H9 (cell line): ENCODE measurements around the gene TGFA. TPM values are rescaled to one million over a fixed set of nuclear protein-coding genes. Genes with fewer than 3 reads are reported as not detected.

Experiments
- DNase-seq: peaks from one replicate; pipeline ENCODE4 v3.0.0-alpha.2; 2017
- H2AFZ ChIP-seq: one replicate; pipeline ENCODE4 v1.6.1; 2013; ENCODE audit warnings: mild to moderate bottlenecking, low read length, control low read depth, moderate library complexity
- H2AK5ac ChIP-seq: 2 replicates; pipeline ENCODE4 v1.6.1; 2013; ENCODE audit warnings: low read length, control low read depth, mixed read lengths; ENCODE audit not compliant: insufficient read length
- H2BK120ac ChIP-seq: one replicate; pipeline ENCODE4 v1.6.1; 2013; ENCODE audit warnings: low read depth, mild to moderate bottlenecking, low read length, control low read depth, inconsistent platforms; ENCODE audit not compliant: poor library complexity, severe bottlenecking
- H2BK12ac ChIP-seq: 2 replicates; pipeline ENCODE4 v1.6.1; 2013; ENCODE audit warnings: low read length, control low read depth, mixed read lengths, low read depth; ENCODE audit not compliant: insufficient read length
- H2BK15ac ChIP-seq: 2 replicates; pipeline ENCODE4 v1.6.1; 2013; ENCODE audit warnings: low read depth, low read length, control low read depth
- H2BK20ac ChIP-seq: one replicate; pipeline ENCODE4 v1.6.1; 2013; ENCODE audit warnings: low read depth, mild to moderate bottlenecking, low read length, control low read depth, inconsistent platforms; ENCODE audit not compliant: poor library complexity, severe bottlenecking
- H2BK5ac ChIP-seq: 2 replicates; pipeline ENCODE4 v1.6.1; 2013; ENCODE audit warnings: low read length, control low read depth, mixed read lengths; ENCODE audit not compliant: insufficient read length
- H3K14ac ChIP-seq: 2 replicates; pipeline ENCODE4 v1.6.1; 2013; ENCODE audit warnings: low read length, control low read depth; ENCODE audit not compliant: insufficient read depth
- H3K18ac ChIP-seq: 2 replicates; pipeline ENCODE4 v1.6.1; 2013; ENCODE audit warnings: low read depth, mild to moderate bottlenecking, mixed read lengths, low read length, control low read depth; ENCODE audit not compliant: insufficient read length
- H3K23ac ChIP-seq: 2 replicates; pipeline ENCODE4 v1.6.1; 2013; ENCODE audit warnings: low read length, control low read depth, mixed read lengths, low read depth; ENCODE audit not compliant: insufficient read length
- H3K23me2 ChIP-seq: 2 replicates; pipeline ENCODE4 v1.6.1; 2013; ENCODE audit warnings: low read depth, mild to moderate bottlenecking, mixed read lengths, low read length, control low read depth; ENCODE audit not compliant: insufficient read length, poor library complexity, severe bottlenecking
- H3K27ac ChIP-seq: 2 replicates; pipeline ENCODE4 v1.5.1; 2013; ENCODE audit warnings: low read length, control low read depth, mixed read lengths, low read depth; ENCODE audit not compliant: insufficient read length
- H3K27me3 ChIP-seq: 2 replicates; pipeline ENCODE4 v1.6.1; 2013; ENCODE audit warnings: low read length, control low read depth, inconsistent platforms; ENCODE audit not compliant: insufficient read depth
- H3K4ac ChIP-seq: 2 replicates; pipeline ENCODE4 v1.6.1; 2013; ENCODE audit warnings: low read depth, mild to moderate bottlenecking, control low read depth, inconsistent platforms, low read length, moderate library complexity
- H3K4me1 ChIP-seq: 2 replicates; pipeline ENCODE4 v1.6.1; 2013; ENCODE audit warnings: low read length, control low read depth, inconsistent platforms; ENCODE audit not compliant: insufficient read depth
- H3K4me2 ChIP-seq: 2 replicates; pipeline ENCODE4 v1.6.1; 2013; ENCODE audit warnings: low read length, control low read depth, mixed read lengths; ENCODE audit not compliant: insufficient read length, insufficient read depth
- H3K56ac ChIP-seq: 2 replicates; pipeline ENCODE4 v1.6.1; 2013; ENCODE audit warnings: low read depth, mild to moderate bottlenecking, mixed read lengths, low read length, control low read depth; ENCODE audit not compliant: insufficient read length
- H3K79me1 ChIP-seq: 2 replicates; pipeline ENCODE4 v1.6.1; 2013; ENCODE audit warnings: low read depth, mild to moderate bottlenecking, moderate library complexity, low read length, control low read depth, inconsistent platforms; ENCODE audit not compliant: insufficient read depth, poor library complexity, severe bottlenecking
- H3K79me2 ChIP-seq: 2 replicates; pipeline ENCODE4 v1.6.1; 2013; ENCODE audit warnings: low read length, control low read depth, inconsistent platforms; ENCODE audit not compliant: insufficient read depth
- H3K9ac ChIP-seq: 2 replicates; pipeline ENCODE4 v1.6.1; 2013; ENCODE audit warnings: low read length, control low read depth, mixed read lengths; ENCODE audit not compliant: insufficient read length; ENCODE audit errors: extremely low read depth
- H3K9me3 ChIP-seq: one replicate; pipeline ENCODE4 v1.6.1; 2013; ENCODE audit warnings: low read depth, low read length, inconsistent platforms; ENCODE audit not compliant: control insufficient read depth
- H3T11ph ChIP-seq: one replicate; pipeline ENCODE4 v1.6.1; 2013; ENCODE audit warnings: mild to moderate bottlenecking, low read length, control low read depth, inconsistent platforms
- H4K20me1 ChIP-seq: one replicate; pipeline ENCODE4 v1.6.1; 2013; ENCODE audit not compliant: control insufficient read depth, insufficient read length, insufficient read depth
- H4K5ac ChIP-seq: 2 replicates; pipeline ENCODE4 v1.6.1; 2013; ENCODE audit warnings: low read depth, mild to moderate bottlenecking, mixed read lengths, low read length, control low read depth; ENCODE audit not compliant: insufficient read length
- H4K8ac ChIP-seq: replicated peaks from 2 replicates; pipeline ENCODE4 v1.6.1; 2013; ENCODE audit warnings: low read length, control low read depth, mixed read lengths, low read depth; ENCODE audit not compliant: insufficient read length
- H4K91ac ChIP-seq: 2 replicates; pipeline ENCODE4 v1.6.1; 2013; ENCODE audit warnings: low read depth, mild to moderate bottlenecking, moderate library complexity, mixed read lengths, low read length, control low read depth; ENCODE audit not compliant: insufficient read length
- H3K27ac Mint-ChIP-seq, 3 experiments: 2 replicates in 2 of 3; 3 replicates in 1 of 3; pipeline ENCODE4 v1.8.0; 2020 to 2021; ENCODE audit warnings: mixed read lengths in 3 of 3, mild to moderate bottlenecking in 1 of 3, moderate library complexity in 1 of 3
- H3K27me3 Mint-ChIP-seq: 2 replicates; pipeline ENCODE4 v1.8.0; 2021; ENCODE audit warnings: low read depth, mild to moderate bottlenecking, moderate library complexity, mixed read lengths
- H3K36me3 Mint-ChIP-seq, 3 experiments: 2 replicates in 2 of 3; 3 replicates in 1 of 3; pipeline ENCODE4 v1.8.0; 2020 to 2021; ENCODE audit warnings: low read depth in 3 of 3, mixed read lengths in 3 of 3; ENCODE audit not compliant: insufficient read depth in 1 of 3
- H3K4me1 Mint-ChIP-seq, 2 experiments: 2 replicates each; pipeline ENCODE4 v1.8.0; 2020; ENCODE audit warnings: mixed read lengths in 2 of 2
- H3K4me3 Mint-ChIP-seq, 2 experiments: 2 replicates in 1 of 2; 3 replicates in 1 of 2; pipeline ENCODE4 v1.8.0; 2020 to 2021; ENCODE audit warnings: mild to moderate bottlenecking in 2 of 2, mixed read lengths in 2 of 2, moderate library complexity in 1 of 2
- H3K9me3 Mint-ChIP-seq, 2 experiments: 2 replicates in 1 of 2; 3 replicates in 1 of 2; pipeline ENCODE4 v1.8.0; 2020; ENCODE audit warnings: mild to moderate bottlenecking in 2 of 2, mixed read lengths in 2 of 2, moderate library complexity in 1 of 2
- WGBS: extraction: QIAGEN DNeasy Blood & Tissue Kit; methylation state at CpG from one replicate; pipeline ENCODE4 v1.1.7; 2013; ENCODE audit warnings: missing lambda C conversion rate, low lambda C conversion rate, mixed read lengths; ENCODE audit not compliant: insufficient read length; ENCODE audit errors: extremely low coverage; 5-methylcytosine and 5-hydroxymethylcytosine counted together
- total RNA-seq: library from RNA; stranded (reverse); gene quantifications from 2 replicates; pipeline ENCODE4 v1.2.1, GENCODE V29; 2021
- TF ChIP-seq, protein P1 (sequence below): fragments of 200-600 bp; sonication (generic); conservative IDR thresholded peaks from 3 replicates; pipeline ENCODE4 v1.8.0; 2021; ENCODE audit warnings: antibody characterized with exemption, mild to moderate bottlenecking

Gene TGFA
- total RNA-seq, 1 experiment from 2014 or later = 3.3 TPM

DNA sequence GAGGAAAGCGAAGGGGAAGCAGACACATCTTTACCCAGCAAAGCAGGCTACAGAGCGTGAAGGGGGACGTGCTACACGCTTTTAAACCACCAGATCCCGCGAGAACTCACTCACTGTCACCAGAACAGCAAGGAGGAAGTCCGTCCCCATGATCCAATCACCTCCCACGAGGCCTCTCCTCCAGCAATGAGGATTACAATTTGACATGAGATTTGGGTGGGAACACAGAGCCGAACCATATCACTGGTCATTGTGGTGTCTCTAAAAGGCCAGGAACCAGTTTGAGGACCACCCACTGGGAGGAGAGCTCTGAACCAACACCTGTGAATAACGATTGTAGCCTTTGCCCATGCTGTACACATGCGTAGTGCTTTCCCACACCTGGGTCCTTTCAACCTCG lies 135.1 kb downstream of the TGFA start:
- H3K18ac ChIP-seq = no peak overlapping the region
- no peak overlapping the region for H3K23ac ChIP-seq
- no peak overlapping the region for H2AFZ ChIP-seq
- H3K79me2 ChIP-seq = no peaks in the 10 kb centered on the region
- no peak overlapping the region for H2BK120ac ChIP-seq
- no peak overlapping the region for H2BK5ac ChIP-seq
- H2BK15ac ChIP-seq = no peak overlapping the region
- Mint-ChIP-seq H3K9me3 (no peaks in the 10 kb centered on the region), H3K36me3 (no peaks in the 10 kb centered on the region), H3K27me3 (peaks cover under 1% of the 10 kb centered on the region), H3K4me1 (peaks cover 7 to 9% of the 10 kb centered on the region in 2 experiments), H3K27ac (no peak overlapping the region; a peak in 1 of 7 replicates), H3K4me3 (no peak overlapping the region)
- H2AK5ac ChIP-seq = no peak overlapping the region
- no peaks in the 10 kb centered on the region for H3K27me3 ChIP-seq
- H4K5ac ChIP-seq = no peak overlapping the region
- no peak overlapping the region for H3K4ac ChIP-seq
- H3K14ac ChIP-seq = no peak overlapping the region
- H3K4me1 ChIP-seq = no peaks in the 10 kb centered on the region
- no peaks in the 10 kb centered on the region for H3K9me3 ChIP-seq
- no peak overlapping the region for H3K27ac ChIP-seq
- no peak overlapping the region for H3K4me2 ChIP-seq
- H3K79me1 ChIP-seq = no peaks in the 10 kb centered on the region
- H2BK12ac ChIP-seq = no peak overlapping the region
- WGBS = no CpG with 5 or more reads among the region's 12 CpGs
- no peak overlapping the region for H3K56ac ChIP-seq
- H4K20me1 ChIP-seq = no peaks in the 10 kb centered on the region
- no peak overlapping the region for H3T11ph ChIP-seq
- no peaks in the 10 kb centered on the region for H3K23me2 ChIP-seq
- no peak overlapping the region for H4K91ac ChIP-seq
- no peak overlapping the region for H2BK20ac ChIP-seq
- no peak overlapping the region for H3K9ac ChIP-seq
- H4K8ac ChIP-seq = no peak overlapping the region
- no peak for DNase-seq
- TF ChIP-seq, protein P1, sequence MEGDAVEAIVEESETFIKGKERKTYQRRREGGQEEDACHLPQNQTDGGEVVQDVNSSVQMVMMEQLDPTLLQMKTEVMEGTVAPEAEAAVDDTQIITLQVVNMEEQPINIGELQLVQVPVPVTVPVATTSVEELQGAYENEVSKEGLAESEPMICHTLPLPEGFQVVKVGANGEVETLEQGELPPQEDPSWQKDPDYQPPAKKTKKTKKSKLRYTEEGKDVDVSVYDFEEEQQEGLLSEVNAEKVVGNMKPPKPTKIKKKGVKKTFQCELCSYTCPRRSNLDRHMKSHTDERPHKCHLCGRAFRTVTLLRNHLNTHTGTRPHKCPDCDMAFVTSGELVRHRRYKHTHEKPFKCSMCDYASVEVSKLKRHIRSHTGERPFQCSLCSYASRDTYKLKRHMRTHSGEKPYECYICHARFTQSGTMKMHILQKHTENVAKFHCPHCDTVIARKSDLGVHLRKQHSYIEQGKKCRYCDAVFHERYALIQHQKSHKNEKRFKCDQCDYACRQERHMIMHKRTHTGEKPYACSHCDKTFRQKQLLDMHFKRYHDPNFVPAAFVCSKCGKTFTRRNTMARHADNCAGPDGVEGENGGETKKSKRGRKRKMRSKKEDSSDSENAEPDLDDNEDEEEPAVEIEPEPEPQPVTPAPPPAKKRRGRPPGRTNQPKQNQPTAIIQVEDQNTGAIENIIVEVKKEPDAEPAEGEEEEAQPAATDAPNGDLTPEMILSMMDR = no peak
